Duodenal mucosa (tissue), 2 donors: ENCODE results near the gene TEKT3.

Source experiments
- H3K27ac ChIP-seq: one replicate; pipeline ENCODE4 v1.7.0; 2013; ENCODE audit warnings: low read depth, low read length
- H3K27me3 ChIP-seq, 2 donors: one replicate each; pipeline ENCODE4 v1.7.0; 2013; ENCODE audit warnings: low read length in 2 of 2, control low read depth in 1 of 2; ENCODE audit not compliant: insufficient read depth in 2 of 2, control insufficient read depth in 1 of 2
- H3K36me3 ChIP-seq, 2 donors: one replicate each; pipeline ENCODE4 v1.7.0; 2013; ENCODE audit warnings: low read length in 2 of 2, control low read depth in 1 of 2; ENCODE audit not compliant: insufficient read depth in 2 of 2, control insufficient read depth in 1 of 2
- H3K4me1 ChIP-seq, 2 donors: one replicate each; pipeline ENCODE4 v1.7.0; 2013; ENCODE audit warnings: low read length in 2 of 2, control low read depth in 1 of 2; ENCODE audit not compliant: insufficient read depth in 2 of 2, control insufficient read depth in 1 of 2
- H3K4me3 ChIP-seq, 2 donors: one replicate each; pipeline ENCODE4 v1.7.0; 2013; ENCODE audit warnings: low read length in 2 of 2, low read depth in 1 of 2
- H3K9ac ChIP-seq, 2 donors: one replicate each; pipeline ENCODE4 v1.7.0; 2013; ENCODE audit warnings: low read length in 2 of 2, low read depth in 1 of 2
- H3K9me3 ChIP-seq, 2 donors: one replicate each; pipeline ENCODE4 v1.7.0; 2013; ENCODE audit warnings: low read length in 2 of 2, control low read depth in 1 of 2; ENCODE audit not compliant: control insufficient read depth in 1 of 2

Gene TEKT3

DNA sequence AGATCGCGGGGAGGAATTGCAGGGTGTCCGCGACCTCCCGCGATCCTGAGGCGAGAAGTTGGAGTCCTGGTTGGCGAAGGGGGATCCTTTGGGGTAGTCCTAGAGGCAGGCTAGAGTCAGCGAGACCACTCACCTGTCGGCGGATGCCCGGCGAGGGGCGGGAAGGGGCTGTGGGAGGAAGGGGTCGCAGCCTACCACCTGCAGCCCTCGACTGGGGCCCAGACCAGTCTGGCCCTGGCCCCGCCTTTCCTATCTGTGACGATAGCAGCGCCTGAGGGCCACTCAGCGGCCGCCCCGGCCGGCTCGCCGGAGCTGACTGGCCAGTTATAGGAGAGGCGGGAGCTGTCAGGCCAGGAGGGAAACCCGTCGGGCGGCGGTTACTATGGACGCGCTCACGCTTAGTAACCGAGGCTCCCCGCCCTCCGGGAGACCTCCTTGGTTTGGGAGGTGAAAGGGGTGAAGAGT lies at the start of gene TEKT3:
TEKT3 (minus strand) TSS at position 213 of the 465 bp plus-strand sequence. CDS start 10,012 bp downstream, outside the sequence.
- Histone ChIP-seq H3K4me1 (peaks cover 0 to 9% of the 10 kb centered on the region in 2 donors), H3K9me3 (no peaks in the 10 kb centered on the region), H3K36me3 (no peaks in the 10 kb centered on the region), H3K9ac (peak within 1 kb of the TSS in 1 of 2 donors; percentile 16), H3K27me3 (peaks cover 3 to 19% of the 10 kb centered on the region in 2 donors), H3K4me3 (peak within 1 kb of the TSS; percentile 57 to 60), H3K27ac (no peak within 1 kb of the TSS)

DNA sequence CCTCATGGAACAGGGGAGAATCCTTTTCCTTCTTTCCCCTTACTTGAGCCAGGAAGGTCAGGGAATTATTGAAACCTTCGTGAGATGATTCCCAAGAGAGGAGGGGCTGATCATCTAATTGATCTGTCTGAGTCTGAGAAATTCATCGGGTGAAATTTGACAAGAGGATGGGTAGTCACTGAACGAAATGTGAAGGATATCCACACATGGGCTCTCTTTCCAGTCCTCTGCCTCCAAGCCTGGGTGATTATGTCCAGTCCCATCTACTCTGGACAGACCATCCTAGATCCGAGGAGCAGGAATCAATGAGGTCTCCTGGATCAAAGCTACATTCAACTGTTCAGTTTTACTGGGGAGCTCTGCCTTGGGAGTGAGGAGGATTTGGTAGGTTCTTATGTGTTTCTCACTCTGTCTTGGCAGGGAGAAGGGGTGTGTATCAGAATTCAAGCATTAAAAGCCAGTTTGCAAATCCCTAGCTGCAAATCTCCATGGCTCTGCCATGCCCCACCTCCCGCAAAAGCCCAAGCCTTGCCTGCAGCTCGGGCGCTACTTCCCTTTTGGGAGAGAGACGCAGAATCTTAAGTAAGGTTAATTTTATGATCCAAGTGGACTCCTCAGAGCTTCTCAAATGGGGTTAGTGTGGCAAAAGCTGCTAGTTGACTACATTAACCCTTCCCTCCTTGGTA lies 47.1 kb upstream of the TEKT3 start:
- Histone ChIP-seq H3K4me1 (peaks cover 3 to 4% of the 10 kb centered on the region in 2 donors), H3K4me3 (no peak overlapping the region), H3K27ac (no peak overlapping the region), H3K9ac (no peak overlapping the region), H3K36me3 (no peaks in the 10 kb centered on the region), H3K9me3 (no peaks in the 10 kb centered on the region), H3K27me3 (no peaks in the 10 kb centered on the region)

GRCh38 chr17:15386083-15386482 lies 44.7 kb upstream of the TEKT3 start:
- Histone ChIP-seq H3K9ac (no peak overlapping the region), H3K4me1 (peaks cover 17 to 24% of the 10 kb centered on the region in 2 donors), H3K9me3 (no peaks in the 10 kb centered on the region), H3K27ac (no peak overlapping the region), H3K27me3 (no peaks in the 10 kb centered on the region), H3K4me3 (no peak overlapping the region), H3K36me3 (no peaks in the 10 kb centered on the region)

DNA sequence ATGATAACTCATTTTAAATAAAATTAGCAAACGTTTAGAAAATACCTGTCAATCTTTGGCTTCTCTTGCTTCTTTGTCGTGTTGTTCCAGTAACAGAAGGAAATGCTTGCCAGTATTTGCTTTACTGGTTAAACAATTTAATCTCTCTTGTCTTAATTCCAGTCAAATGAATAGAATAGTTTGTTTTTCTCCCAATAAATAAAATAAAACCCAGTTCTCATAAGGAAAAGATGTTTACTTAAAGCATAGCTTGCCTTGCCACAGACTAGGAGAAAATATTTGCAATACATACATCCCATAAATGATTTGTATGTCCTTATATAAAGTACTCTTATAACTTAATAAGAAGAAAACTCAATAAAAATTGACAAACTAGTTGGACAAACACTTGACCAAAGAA lies 43.9 kb upstream of the TEKT3 start:
- no peaks in the 10 kb centered on the region for H3K27me3 ChIP-seq

DNA sequence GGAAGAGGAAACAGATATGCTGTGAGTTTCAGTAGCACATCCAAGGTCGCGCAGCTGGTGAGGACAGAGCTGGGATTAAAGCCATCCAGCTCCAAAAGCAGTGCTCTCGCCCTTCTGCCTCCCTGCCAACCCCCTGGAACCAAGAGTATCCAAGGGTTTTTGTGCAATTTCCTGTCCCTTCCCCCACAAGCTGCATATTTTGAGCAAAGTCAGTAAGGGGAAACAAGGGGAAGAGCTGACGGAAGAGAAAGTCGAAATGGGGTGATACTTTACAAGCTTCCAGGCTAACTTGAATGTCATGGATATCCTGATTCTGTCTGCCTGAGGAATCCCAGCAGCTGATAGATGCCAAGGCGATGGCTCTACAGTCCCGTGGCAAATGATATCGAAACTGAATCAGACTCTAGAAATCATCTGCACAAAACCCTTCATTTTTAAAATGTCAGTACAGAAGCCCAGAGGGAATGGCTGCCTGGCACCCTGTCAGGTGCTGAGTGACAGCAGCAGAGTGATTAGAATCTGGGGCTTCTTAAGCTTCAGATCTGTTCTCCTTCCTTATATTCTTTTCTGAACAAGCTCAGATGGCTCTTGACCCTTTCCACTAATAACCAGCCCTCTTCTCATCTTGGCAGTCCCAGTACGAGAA lies 42.9 kb upstream of the TEKT3 start:
- Histone ChIP-seq H3K36me3 (no peaks in the 10 kb centered on the region), H3K4me3 (no peak overlapping the region), H3K4me1 (peaks cover 17 to 24% of the 10 kb centered on the region in 2 donors), H3K27ac (no peak overlapping the region), H3K27me3 (no peaks in the 10 kb centered on the region), H3K9me3 (no peaks in the 10 kb centered on the region), H3K9ac (no peak overlapping the region)

More for the DNA sequence above, 43.9 kb upstream of the TEKT3 start:
- Histone ChIP-seq H3K9me3 (no peaks in the 10 kb centered on the region), H3K4me1 (peaks cover 17 to 24% of the 10 kb centered on the region in 2 donors), H3K9ac (no peak overlapping the region), H3K27ac (no peak overlapping the region), H3K36me3 (no peaks in the 10 kb centered on the region), H3K4me3 (no peak overlapping the region)

DNA sequence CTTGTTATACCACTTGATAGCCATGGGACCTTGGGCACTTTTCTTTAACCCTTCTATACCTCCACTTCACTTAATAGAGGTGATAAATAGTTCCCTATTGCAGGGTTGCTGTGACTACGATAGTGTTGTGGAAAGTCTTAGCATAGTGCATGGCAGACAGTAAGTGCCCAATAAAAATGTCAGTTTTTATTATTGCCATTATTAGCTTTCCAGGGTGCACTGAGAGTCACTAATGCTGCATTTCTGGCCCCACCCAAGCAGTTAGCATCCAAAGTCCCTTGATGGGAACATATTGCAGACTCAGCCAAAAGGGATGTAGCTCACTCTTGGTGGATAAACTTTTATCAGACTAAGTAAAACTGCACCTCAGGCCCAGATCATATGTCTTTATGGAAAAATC lies 41.5 kb upstream of the TEKT3 start:
- no peak overlapping the region for H3K4me3 ChIP-seq
- no peaks in the 10 kb centered on the region for H3K9me3 ChIP-seq
- H3K27me3 ChIP-seq, result no peaks in the 10 kb centered on the region
- no peaks in the 10 kb centered on the region for H3K36me3 ChIP-seq
- H3K27ac ChIP-seq, result no peak overlapping the region
- H3K4me1 ChIP-seq, result peaks cover 17 to 24% of the 10 kb centered on the region in 2 donors
- H3K9ac ChIP-seq, result no peak overlapping the region

- Histone ChIP-seq H3K27ac (no peak overlapping the region), H3K4me3 (no peak overlapping the region), H3K9ac (no peak overlapping the region), H3K4me1 (peaks cover 17 to 24% of the 10 kb centered on the region in 2 donors), H3K9me3 (no peaks in the 10 kb centered on the region), H3K27me3 (no peaks in the 10 kb centered on the region), H3K36me3 (no peaks in the 10 kb centered on the region)
These were observed 40.3 kb upstream of the TEKT3 start for GRCh38 chr17:15381707-15382106.

DNA sequence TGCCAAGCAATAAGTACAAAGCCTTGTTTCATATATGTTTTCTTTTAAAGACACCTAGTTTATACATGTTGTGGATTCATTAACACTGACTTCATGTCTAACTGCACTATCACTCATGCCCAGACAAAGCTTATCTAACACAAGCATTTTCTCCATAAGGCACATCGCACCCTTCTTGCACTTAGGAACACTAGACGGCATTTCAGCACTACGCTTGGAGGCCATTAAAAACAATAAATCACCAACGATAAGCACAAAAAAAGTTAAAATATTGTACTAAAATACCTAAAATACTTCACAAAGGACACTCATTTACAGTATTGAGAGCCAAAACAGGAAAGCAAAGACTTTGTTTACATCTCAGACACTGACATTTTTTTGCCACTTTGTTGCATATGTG lies 39.0 kb upstream of the TEKT3 start:
- no peak overlapping the region for H3K9ac ChIP-seq
- no peaks in the 10 kb centered on the region for H3K9me3 ChIP-seq
- H3K4me3 ChIP-seq, result no peak overlapping the region
- peaks cover 17 to 24% of the 10 kb centered on the region in 2 donors for H3K4me1 ChIP-seq
- no peak overlapping the region for H3K27ac ChIP-seq
- H3K27me3 ChIP-seq, result no peaks in the 10 kb centered on the region
- H3K36me3 ChIP-seq, result no peaks in the 10 kb centered on the region

GRCh38 chr17:15379659-15380058 lies 38.3 kb upstream of the TEKT3 start:
- Histone ChIP-seq H3K36me3 (no peaks in the 10 kb centered on the region), H3K9me3 (no peaks in the 10 kb centered on the region), H3K27ac (no peak overlapping the region), H3K4me3 (no peak overlapping the region), H3K4me1 (peaks cover 17 to 24% of the 10 kb centered on the region in 2 donors), H3K27me3 (no peaks in the 10 kb centered on the region), H3K9ac (no peak overlapping the region)

- H3K4me1 ChIP-seq, result peaks cover 12 to 18% of the 10 kb centered on the region in 2 donors
- H3K4me3 ChIP-seq, result no peak overlapping the region
- no peaks in the 10 kb centered on the region for H3K27me3 ChIP-seq
- no peaks in the 10 kb centered on the region for H3K36me3 ChIP-seq
- H3K9me3 ChIP-seq, result no peaks in the 10 kb centered on the region
- no peak overlapping the region for H3K27ac ChIP-seq
- H3K9ac ChIP-seq, result no peak overlapping the region
These were observed 36.8 kb upstream of the TEKT3 start for GRCh38 chr17:15378243-15378642.
